ENCODE results near the gene ZNRD2.

Gene ZNRD2

GRCh38 chr11:65538232-65538914 is 31.9 kb upstream of the ZNRD2 start:
- DNase-seq (ENCODE audit: low spot score), result no peak

GRCh38 chr11:65538915-65539743 is 31.1 kb upstream of the ZNRD2 start:
- no peak for DNase-seq (ENCODE audit: low spot score)

- no peak for DNase-seq (ENCODE audit: low spot score)
Measured at GRCh38 chr11:65539744-65540289, 30.5 kb upstream of the ZNRD2 start.

GRCh38 chr11:65540290-65541092 is 29.8 kb upstream of the ZNRD2 start:
- peak; percentile 91 for DNase-seq (ENCODE audit: low spot score)

GRCh38 chr11:65541093-65541982 is 28.9 kb upstream of the ZNRD2 start:
- DNase-seq (ENCODE audit: low spot score), result no peak

GRCh38 chr11:65542738-65543390 is 27.4 kb upstream of the ZNRD2 start:
- no peak for DNase-seq (ENCODE audit: low spot score)

- DNase-seq (ENCODE audit: low spot score), result no peak
Measured at GRCh38 chr11:65545853-65546216, 24.4 kb upstream of the ZNRD2 start.

- DNase-seq (ENCODE audit: low spot score), result peak; percentile 98
Measured at GRCh38 chr11:65546217-65546958, 23.9 kb upstream of the ZNRD2 start.

GRCh38 chr11:65547446-65548125 is 22.7 kb upstream of the ZNRD2 start:
- DNase-seq (ENCODE audit: low spot score), result peak; percentile 47

- no peak for DNase-seq (ENCODE audit: low spot score)
Measured at GRCh38 chr11:65548395-65548794, 21.9 kb upstream of the ZNRD2 start.

GRCh38 chr11:65549096-65549495 is 21.2 kb upstream of the ZNRD2 start:
- no peak for DNase-seq (ENCODE audit: low spot score)

GRCh38 chr11:65551572-65552387 is 18.5 kb upstream of the ZNRD2 start:
- DNase-seq (ENCODE audit: low spot score), result peak; percentile 66

GRCh38 chr11:65552388-65552951 is 17.8 kb upstream of the ZNRD2 start:
- no peak for DNase-seq (ENCODE audit: low spot score)

GRCh38 chr11:65553301-65554001 is 16.8 kb upstream of the ZNRD2 start:
- peak; percentile 81 for DNase-seq (ENCODE audit: low spot score)

GRCh38 chr11:65554057-65554818 is 16.0 kb upstream of the ZNRD2 start:
- DNase-seq (ENCODE audit: low spot score), result no peak

- DNase-seq (ENCODE audit: low spot score), result no peak
Measured at GRCh38 chr11:65554842-65555430, 15.3 kb upstream of the ZNRD2 start.

Measured in CD4-positive, alpha-beta T cell treated with Interleukin-2 at 100 ng/mL for 4 hours (primary cell).